Measurements from ENCODE around the gene RIBC1.
"Not testable (repeated sequence)": the region's sequence is repeated elsewhere in the genome, so short reads cannot be mapped to it uniquely, and the experiment has no call there.

RIBC1 gene

GRCh38 chrX:53437206-53437605, 14.5 kb downstream of the RIBC1 start:
- DNase-seq: no peak

GRCh38 chrX:53438174-53438831, 15.6 kb downstream of the RIBC1 start:
- DNase-seq: no peak

GRCh38 chrX:53438832-53439230, 16.2 kb downstream of the RIBC1 start:
- no peak for DNase-seq

GRCh38 chrX:53440101-53440500, 17.4 kb downstream of the RIBC1 start:
- DNase-seq: no peak

- peak; percentile 17 for DNase-seq
These were observed 18.2 kb downstream of the RIBC1 start for GRCh38 chrX:53440621-53441517.

- peak; percentile 82 for DNase-seq
These were observed 19.1 kb downstream of the RIBC1 start for GRCh38 chrX:53441531-53442321.

- no peak for DNase-seq
These were observed 19.6 kb downstream of the RIBC1 start for GRCh38 chrX:53442322-53442631.

GRCh38 chrX:53445977-53446376, 23.3 kb downstream of the RIBC1 start:
- peak; percentile 49 for DNase-seq

- DNase-seq: no peak
These were observed 24.8 kb downstream of the RIBC1 start for GRCh38 chrX:53447441-53447840.

- no peak for DNase-seq
These were observed 27.0 kb downstream of the RIBC1 start for GRCh38 chrX:53449632-53450031.

- no peak for DNase-seq
These were observed 30.1 kb downstream of the RIBC1 start for GRCh38 chrX:53452812-53453211.

GRCh38 chrX:53456254-53456653, 33.6 kb downstream of the RIBC1 start:
- DNase-seq: no peak

GRCh38 chrX:53458082-53458481, 35.4 kb downstream of the RIBC1 start:
- no peak for DNase-seq

- DNase-seq: not testable (repeated sequence)
These were observed 46.0 kb downstream of the RIBC1 start for GRCh38 chrX:53468659-53469058.

GRCh38 chrX:53471346-53471745, 48.7 kb downstream of the RIBC1 start:
- no peak for DNase-seq

- DNase-seq: no peak
These were observed 52.0 kb downstream of the RIBC1 start for GRCh38 chrX:53474707-53475106.

- no peak for DNase-seq
These were observed 53.7 kb downstream of the RIBC1 start for GRCh38 chrX:53476371-53476770.

GRCh38 chrX:53479301-53479700, 56.6 kb downstream of the RIBC1 start:
- DNase-seq: no peak
